ENCODE data around the gene FXYD1. TPM values are rescaled to one million over a fixed set of nuclear protein-coding genes. Genes with fewer than 3 reads are reported as not detected.

The FXYD1 gene
- total and polyA plus RNA-seq, 2 donors (not counting 3 experiments of a cell fraction or from before 2014, with no cell fraction given): not detected

DNA sequence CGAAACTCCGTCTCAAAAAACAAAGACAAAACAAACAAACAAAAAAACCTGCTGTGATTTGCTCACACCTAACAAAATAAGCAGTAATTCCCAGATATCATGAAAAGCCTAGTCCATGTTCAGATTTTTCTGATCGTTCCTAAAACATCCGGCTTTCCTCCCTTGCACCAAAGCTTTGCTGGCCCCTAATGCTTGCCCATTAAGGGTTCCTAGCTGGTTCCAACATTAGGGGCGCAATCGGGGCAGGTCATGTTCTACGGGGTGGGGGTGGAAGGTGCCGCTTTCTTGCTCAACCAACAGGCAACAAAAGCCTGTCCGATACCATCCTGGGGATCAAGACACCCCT lies 48.5 kb upstream of the FXYD1 start:
- intact Hi-C loops (cut with micrococcal nuclease) (loop anchor here (1.0 kb wide), 3 partner anchors 23 to 117 kb away; no protein-coding TSS in a partner anchor), dilution Hi-C loops (cut with MboI; ENCODE audit: extremely low pct_ligation_motif_present, low sequenced_read_pairs) (no loop called here)
- Histone ChIP-seq H3K4me1 (ENCODE audit: control insufficient read depth, extremely low read depth, insufficient read depth, low read length) (no peaks in the 10 kb centered on the region), H3K4me2 (ENCODE audit: insufficient read depth, low read length) (no peak overlapping the region), H3K27me3 (ENCODE audit: control insufficient read depth in 2 of 2, insufficient read depth in 2 of 2, low read length in 2 of 2) (peaks cover 1 to 2% of the 10 kb centered on the region in 2 experiments), H3K9ac (replicated peaks; ENCODE audit: extremely low read depth, insufficient read depth, low read length) (no peak overlapping the region), H3K27ac (ENCODE audit: insufficient read depth, low read depth, low read length) (no peak overlapping the region), H3K79me2 (ENCODE audit: control insufficient read depth, insufficient read depth, low read length) (no peaks in the 10 kb centered on the region), H2AFZ (ENCODE audit: low read depth, low read length) (no peak overlapping the region), H3K4me3 (replicated peaks in 1 of 3; ENCODE audit: insufficient read depth in 1 of 3, low read depth in 1 of 3, low read length in 3 of 3) (no peak overlapping the region), H3K36me3 (ENCODE audit: control insufficient read depth in 2 of 2, extremely low read depth in 1 of 2, insufficient read depth in 2 of 2, low read length in 2 of 2) (no peaks in the 10 kb centered on the region), H4K20me1 (replicated peaks; ENCODE audit: control insufficient read depth, extremely low read depth, insufficient read depth, low read length) (no peaks in the 10 kb centered on the region), H3K9me3 (replicated peaks; ENCODE audit: control insufficient read depth, insufficient read depth, low read length) (no peaks in the 10 kb centered on the region), H3K9me1 (replicated peaks; ENCODE audit: control insufficient read depth, extremely low read depth, insufficient read depth, low read length) (no peaks in the 10 kb centered on the region)
- FAIRE-seq: no peak
- BruUV-seq (replicated peaks): no TSS peak
- ChIA-PET CTCF (interaction anchor here (3.4 to 4.3 kb wide), 2 partner anchors 23 to 46 kb away, joined by 25 to 35 read pairs; no protein-coding TSS in a partner anchor), POLR2A (no interaction called here)
- no peak for DNase-seq (ENCODE audit: low read depth, low spot score)
- TF ChIP-seq POLR2A (IDR thresholded peaks at IDR 0.05; ENCODE audit: low read depth, low read length): no peak
- no peak for TF ChIP-seq FOS (IDR thresholded peaks at IDR 0.05; ENCODE audit: borderline replicate concordance, insufficient read depth, low read length)
- no peak for TF ChIP-seq MYC (IDR thresholded peaks at IDR 0.05; ENCODE audit: low read depth, low read length)
- TF ChIP-seq, protein P1, sequence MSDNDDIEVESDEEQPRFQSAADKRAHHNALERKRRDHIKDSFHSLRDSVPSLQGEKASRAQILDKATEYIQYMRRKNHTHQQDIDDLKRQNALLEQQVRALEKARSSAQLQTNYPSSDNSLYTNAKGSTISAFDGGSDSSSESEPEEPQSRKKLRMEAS (IDR thresholded peaks at IDR 0.05; ENCODE audit: insufficient read depth, insufficient read length): no peak
- TF ChIP-seq GATA2 (IDR thresholded peaks at IDR 0.05; ENCODE audit: insufficient read depth, insufficient read length, low read depth, low read length): no peak
- TF ChIP-seq EZH2 (IDR thresholded peaks at IDR 0.05; ENCODE audit: borderline replicate concordance, low read depth, low read length, severe bottlenecking): no peak
- no peak for TF ChIP-seq POLR2AphosphoS5 (IDR thresholded peaks at IDR 0.05; ENCODE audit: insufficient read depth, low read depth, low read length)
- TF ChIP-seq JUN (IDR thresholded peaks at IDR 0.05; ENCODE audit: borderline replicate concordance, insufficient read depth, insufficient read length, low read depth): no peak
- TF ChIP-seq, protein P2, sequence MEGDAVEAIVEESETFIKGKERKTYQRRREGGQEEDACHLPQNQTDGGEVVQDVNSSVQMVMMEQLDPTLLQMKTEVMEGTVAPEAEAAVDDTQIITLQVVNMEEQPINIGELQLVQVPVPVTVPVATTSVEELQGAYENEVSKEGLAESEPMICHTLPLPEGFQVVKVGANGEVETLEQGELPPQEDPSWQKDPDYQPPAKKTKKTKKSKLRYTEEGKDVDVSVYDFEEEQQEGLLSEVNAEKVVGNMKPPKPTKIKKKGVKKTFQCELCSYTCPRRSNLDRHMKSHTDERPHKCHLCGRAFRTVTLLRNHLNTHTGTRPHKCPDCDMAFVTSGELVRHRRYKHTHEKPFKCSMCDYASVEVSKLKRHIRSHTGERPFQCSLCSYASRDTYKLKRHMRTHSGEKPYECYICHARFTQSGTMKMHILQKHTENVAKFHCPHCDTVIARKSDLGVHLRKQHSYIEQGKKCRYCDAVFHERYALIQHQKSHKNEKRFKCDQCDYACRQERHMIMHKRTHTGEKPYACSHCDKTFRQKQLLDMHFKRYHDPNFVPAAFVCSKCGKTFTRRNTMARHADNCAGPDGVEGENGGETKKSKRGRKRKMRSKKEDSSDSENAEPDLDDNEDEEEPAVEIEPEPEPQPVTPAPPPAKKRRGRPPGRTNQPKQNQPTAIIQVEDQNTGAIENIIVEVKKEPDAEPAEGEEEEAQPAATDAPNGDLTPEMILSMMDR (IDR thresholded peaks at IDR 0.05; ENCODE audit: extremely low read depth in 1 of 2, insufficient read depth in 1 of 2, low read depth in 1 of 2, low read length in 2 of 2): no peak
